Neural cell (in vitro differentiated cells): ENCODE measurements around the gene DRD2.

Experiments
- EP300 ChIP-seq: fragments of 450-650 bp; conservative IDR thresholded peaks from 2 replicates; pipeline ENCODE4 v1.6.1; 2014; ENCODE audit warnings: antibody characterized with exemption, mild to moderate bottlenecking, moderate library complexity; ENCODE audit not compliant: poor library complexity, severe bottlenecking
- EZH2 ChIP-seq: fragments of 200-600, 300-800 bp; shearing (Covaris generic), sonication (generic); IDR thresholded peaks from 2 replicates; pipeline ENCODE4 v1.6.1; 2014; ENCODE audit warnings: antibody characterized with exemption, low read length, borderline replicate concordance, mild to moderate bottlenecking; ENCODE audit not compliant: insufficient read depth, poor library complexity, severe bottlenecking
- POLR2AphosphoS5 ChIP-seq: IDR thresholded peaks from 2 replicates; pipeline ENCODE4 v1.6.1; 2012
- RAD21 ChIP-seq: fragments of 450-650 bp; conservative IDR thresholded peaks from 2 replicates; pipeline ENCODE4 v1.6.1; 2014; ENCODE audit warnings: antibody characterized with exemption, mild to moderate bottlenecking, moderate library complexity
- SMC3 ChIP-seq: fragments of 450-650 bp; conservative IDR thresholded peaks from 2 replicates; pipeline ENCODE4 v1.6.1; 2014; ENCODE audit warnings: antibody characterized with exemption, mild to moderate bottlenecking, moderate library complexity; ENCODE audit not compliant: poor library complexity
- TAF1 ChIP-seq: IDR thresholded peaks from 2 replicates; pipeline ENCODE4 v1.6.1; 2012; ENCODE audit warnings: low read depth
- TF ChIP-seq, protein P1 (sequence below): fragments of 450-650 bp; IDR thresholded peaks from 2 replicates; pipeline ENCODE4 v1.5.1; 2014; ENCODE audit warnings: antibody characterized with exemption, mild to moderate bottlenecking, moderate library complexity; ENCODE audit not compliant: poor library complexity, severe bottlenecking
- TF ChIP-seq, protein P2 (sequence below): IDR thresholded peaks from 2 replicates; pipeline ENCODE4 v1.6.1; 2012; ENCODE audit warnings: borderline replicate concordance

DNA sequence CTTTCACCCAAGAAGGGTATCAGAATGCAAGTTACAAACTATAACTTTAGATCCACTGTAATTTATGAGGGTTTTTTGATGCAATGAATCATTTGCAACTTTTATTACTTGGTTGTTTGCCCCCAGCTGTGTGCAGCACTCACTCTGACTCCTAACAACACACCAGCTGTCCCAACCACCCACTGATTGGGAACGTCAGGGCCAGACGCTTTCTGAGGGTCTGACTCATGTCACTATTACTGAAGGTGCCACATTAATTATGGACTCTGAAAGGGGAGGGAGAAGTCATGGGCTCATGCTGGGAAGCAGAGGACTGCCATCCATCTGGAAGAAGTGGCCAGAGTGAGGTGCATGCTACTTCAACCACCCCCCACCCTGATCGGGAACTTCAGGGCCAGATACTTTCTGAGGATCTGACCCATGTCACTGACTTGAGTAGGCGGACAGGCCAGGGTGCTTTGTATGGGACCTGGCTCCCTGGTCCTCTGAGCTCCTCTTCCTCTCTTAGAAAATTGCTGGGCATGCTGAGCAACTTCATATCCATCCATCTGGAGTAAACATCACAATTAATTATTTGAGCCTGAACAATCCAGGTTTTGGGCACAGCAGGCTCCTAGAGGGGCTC is 44.9 kb upstream of the DRD2 start:
- TF ChIP-seq, protein P1, sequence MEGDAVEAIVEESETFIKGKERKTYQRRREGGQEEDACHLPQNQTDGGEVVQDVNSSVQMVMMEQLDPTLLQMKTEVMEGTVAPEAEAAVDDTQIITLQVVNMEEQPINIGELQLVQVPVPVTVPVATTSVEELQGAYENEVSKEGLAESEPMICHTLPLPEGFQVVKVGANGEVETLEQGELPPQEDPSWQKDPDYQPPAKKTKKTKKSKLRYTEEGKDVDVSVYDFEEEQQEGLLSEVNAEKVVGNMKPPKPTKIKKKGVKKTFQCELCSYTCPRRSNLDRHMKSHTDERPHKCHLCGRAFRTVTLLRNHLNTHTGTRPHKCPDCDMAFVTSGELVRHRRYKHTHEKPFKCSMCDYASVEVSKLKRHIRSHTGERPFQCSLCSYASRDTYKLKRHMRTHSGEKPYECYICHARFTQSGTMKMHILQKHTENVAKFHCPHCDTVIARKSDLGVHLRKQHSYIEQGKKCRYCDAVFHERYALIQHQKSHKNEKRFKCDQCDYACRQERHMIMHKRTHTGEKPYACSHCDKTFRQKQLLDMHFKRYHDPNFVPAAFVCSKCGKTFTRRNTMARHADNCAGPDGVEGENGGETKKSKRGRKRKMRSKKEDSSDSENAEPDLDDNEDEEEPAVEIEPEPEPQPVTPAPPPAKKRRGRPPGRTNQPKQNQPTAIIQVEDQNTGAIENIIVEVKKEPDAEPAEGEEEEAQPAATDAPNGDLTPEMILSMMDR = no peak
- no peak for TF ChIP-seq EZH2
- TF ChIP-seq RAD21 = no peak
- no peak for TF ChIP-seq POLR2AphosphoS5
- no peak for TF ChIP-seq EP300
- TF ChIP-seq, protein P2, sequence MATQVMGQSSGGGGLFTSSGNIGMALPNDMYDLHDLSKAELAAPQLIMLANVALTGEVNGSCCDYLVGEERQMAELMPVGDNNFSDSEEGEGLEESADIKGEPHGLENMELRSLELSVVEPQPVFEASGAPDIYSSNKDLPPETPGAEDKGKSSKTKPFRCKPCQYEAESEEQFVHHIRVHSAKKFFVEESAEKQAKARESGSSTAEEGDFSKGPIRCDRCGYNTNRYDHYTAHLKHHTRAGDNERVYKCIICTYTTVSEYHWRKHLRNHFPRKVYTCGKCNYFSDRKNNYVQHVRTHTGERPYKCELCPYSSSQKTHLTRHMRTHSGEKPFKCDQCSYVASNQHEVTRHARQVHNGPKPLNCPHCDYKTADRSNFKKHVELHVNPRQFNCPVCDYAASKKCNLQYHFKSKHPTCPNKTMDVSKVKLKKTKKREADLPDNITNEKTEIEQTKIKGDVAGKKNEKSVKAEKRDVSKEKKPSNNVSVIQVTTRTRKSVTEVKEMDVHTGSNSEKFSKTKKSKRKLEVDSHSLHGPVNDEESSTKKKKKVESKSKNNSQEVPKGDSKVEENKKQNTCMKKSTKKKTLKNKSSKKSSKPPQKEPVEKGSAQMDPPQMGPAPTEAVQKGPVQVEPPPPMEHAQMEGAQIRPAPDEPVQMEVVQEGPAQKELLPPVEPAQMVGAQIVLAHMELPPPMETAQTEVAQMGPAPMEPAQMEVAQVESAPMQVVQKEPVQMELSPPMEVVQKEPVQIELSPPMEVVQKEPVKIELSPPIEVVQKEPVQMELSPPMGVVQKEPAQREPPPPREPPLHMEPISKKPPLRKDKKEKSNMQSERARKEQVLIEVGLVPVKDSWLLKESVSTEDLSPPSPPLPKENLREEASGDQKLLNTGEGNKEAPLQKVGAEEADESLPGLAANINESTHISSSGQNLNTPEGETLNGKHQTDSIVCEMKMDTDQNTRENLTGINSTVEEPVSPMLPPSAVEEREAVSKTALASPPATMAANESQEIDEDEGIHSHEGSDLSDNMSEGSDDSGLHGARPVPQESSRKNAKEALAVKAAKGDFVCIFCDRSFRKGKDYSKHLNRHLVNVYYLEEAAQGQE = no peak
- no peak for TF ChIP-seq TAF1
- no peak for TF ChIP-seq SMC3
